Body of pancreas (tissue), 4 donors: Measurements from ENCODE around the gene E2F1.

Experiments used
- CTCF ChIP-seq, 7 experiments: fragments of 450-650 bp in 4 of 7; fragments of 200-600 bp in 3 of 7; sonication (generic) in 3 of 7; IDR thresholded peaks; one replicate each; pipeline ENCODE4 v1.5.1; 2016 to 2019; ENCODE audit warnings: antibody characterized with exemption in 7 of 7
- POLR2A ChIP-seq, 3 donors: fragments of 450-650 bp; IDR thresholded peaks; one replicate each; pipeline ENCODE4 v1.6.1; 2016; ENCODE audit warnings: antibody characterized with exemption in 3 of 3, mild to moderate bottlenecking in 2 of 3

- TF ChIP-seq CTCF (IDR thresholded peaks at IDR 0.05) (no peak), POLR2A (IDR thresholded peaks at IDR 0.05) (no peak)
Observed at GRCh38 chr20:33672426-33673113, 13.6 kb downstream of the E2F1 start.
